Stimulated activated effector memory CD8-positive, alpha-beta T cell treated with anti-CD3 and anti-CD28 coated beads, Interleukin-12 subunit alpha, Interleukin-12 subunit beta, amount 100 ng/mL, for 72 hours (primary cell): ENCODE measurements around the gene PHACTR4.

Experiments used
- ATAC-seq: fragments of 150-1000 bp; cut with Tn5 transposase; 2 replicates; pipeline ENCODE4 v1.10.0; 2021
- DNase-seq, 2 donors: peaks; one replicate each; pipeline ENCODE4 v3.0.0; 2021 to 2022; ENCODE audit warnings: low spot score in 2 of 2
- H3K27ac Mint-ChIP-seq: one replicate; pipeline ENCODE4 v1.8.0; 2022; ENCODE audit warnings: mild to moderate bottlenecking, mixed read lengths
- H3K36me3 Mint-ChIP-seq: one replicate; pipeline ENCODE4 v1.8.0; 2022; ENCODE audit warnings: mild to moderate bottlenecking, mixed read lengths
- H3K4me1 Mint-ChIP-seq: one replicate; pipeline ENCODE4 v1.8.0; 2022; ENCODE audit warnings: mixed read lengths
- H3K4me3 Mint-ChIP-seq: one replicate; pipeline ENCODE4 v1.8.0; 2022; ENCODE audit warnings: mild to moderate bottlenecking, mixed read lengths
- H3K9me3 Mint-ChIP-seq: one replicate; pipeline ENCODE4 v1.8.0; 2022; ENCODE audit warnings: mixed read lengths

The PHACTR4 gene

GRCh38 chr1:28480308-28480707, 110.8 kb downstream of the PHACTR4 start:
- Mint-ChIP-seq H3K36me3 (peaks cover 89% of the 10 kb centered on the region), H3K9me3 (no peaks in the 10 kb centered on the region), H3K4me1 (no peaks in the 10 kb centered on the region), H3K27ac (no peak overlapping the region), H3K4me3 (no peak overlapping the region)
- ATAC-seq (no peak), DNase-seq (no peak)

GRCh38 chr1:28482138-28482537, 112.6 kb downstream of the PHACTR4 start:
- Mint-ChIP-seq H3K4me1 (no peaks in the 10 kb centered on the region), H3K4me3 (no peak overlapping the region), H3K27ac (no peak overlapping the region), H3K9me3 (no peaks in the 10 kb centered on the region), H3K36me3 (peaks cover 89% of the 10 kb centered on the region)
- no peak for ATAC-seq
- DNase-seq: no peak

GRCh38 chr1:28482702-28483101, 113.2 kb downstream of the PHACTR4 start:
- H3K27ac Mint-ChIP-seq: no peak overlapping the region
- no peaks in the 10 kb centered on the region for H3K9me3 Mint-ChIP-seq
- peaks cover 89% of the 10 kb centered on the region for H3K36me3 Mint-ChIP-seq
- H3K4me1 Mint-ChIP-seq: no peaks in the 10 kb centered on the region
- no peak for ATAC-seq
- H3K4me3 Mint-ChIP-seq: no peak overlapping the region
- DNase-seq: no peak

- Mint-ChIP-seq H3K4me3 (no peak overlapping the region), H3K36me3 (peaks cover 92% of the 10 kb centered on the region), H3K4me1 (no peaks in the 10 kb centered on the region), H3K9me3 (no peaks in the 10 kb centered on the region), H3K27ac (peak overlapping the region; percentile 2)
- ATAC-seq: no peak
- DNase-seq: no peak
Observed at GRCh38 chr1:28494737-28495136, 125.2 kb downstream of the PHACTR4 start.

- H3K27ac Mint-ChIP-seq: no peak overlapping the region
- H3K4me3 Mint-ChIP-seq: no peak overlapping the region
- H3K36me3 Mint-ChIP-seq: peaks cover 52% of the 10 kb centered on the region
- DNase-seq (no peak), ATAC-seq (no peak)
- H3K4me1 Mint-ChIP-seq: no peaks in the 10 kb centered on the region
- H3K9me3 Mint-ChIP-seq: no peaks in the 10 kb centered on the region
Observed at GRCh38 chr1:28499553-28499952, 130.0 kb downstream of the PHACTR4 start.

GRCh38 chr1:28501925-28502324, 132.4 kb downstream of the PHACTR4 start:
- peaks cover 51% of the 10 kb centered on the region for H3K36me3 Mint-ChIP-seq
- peak overlapping the region; percentile 81 for H3K27ac Mint-ChIP-seq
- H3K9me3 Mint-ChIP-seq: no peaks in the 10 kb centered on the region
- peaks cover 10% of the 10 kb centered on the region for H3K4me1 Mint-ChIP-seq
- ATAC-seq (no peak), DNase-seq (no peak)
- H3K4me3 Mint-ChIP-seq: no peak overlapping the region

- Mint-ChIP-seq H3K4me1 (peaks cover 10% of the 10 kb centered on the region), H3K36me3 (peaks cover 51% of the 10 kb centered on the region), H3K4me3 (no peak overlapping the region), H3K27ac (peak overlapping the region; percentile 2), H3K9me3 (no peaks in the 10 kb centered on the region)
- no peak for DNase-seq
- ATAC-seq: no peak
Observed at GRCh38 chr1:28503117-28503516, 133.6 kb downstream of the PHACTR4 start.

- H3K4me3 Mint-ChIP-seq: peak within 1 kb of the TSS; percentile 96
- no peaks in the 10 kb centered on the region for H3K9me3 Mint-ChIP-seq
- H3K27ac Mint-ChIP-seq: peak within 1 kb of the TSS; percentile 99
- H3K4me1 Mint-ChIP-seq: peaks cover 33% of the 10 kb centered on the region
- DNase-seq: peak; percentile 91 to 98
- ATAC-seq: peak; percentile 90
- peaks cover 58% of the 10 kb centered on the region for H3K36me3 Mint-ChIP-seq
Observed at GRCh38 chr1:28505406-28506187, 136.1 kb downstream of the PHACTR4 start, which contains the start of gene RCC1. TSS of gene RCC1 (plus strand) at chr1:28506043. CDS start at chr1:28529867, 23,824 bp downstream.

- ATAC-seq (no peak), DNase-seq (no peak)
- H3K36me3 Mint-ChIP-seq: peaks cover 71% of the 10 kb centered on the region
- H3K9me3 Mint-ChIP-seq: no peaks in the 10 kb centered on the region
- peaks cover 40% of the 10 kb centered on the region for H3K4me1 Mint-ChIP-seq
- peak overlapping the region; percentile 99 for H3K27ac Mint-ChIP-seq
- peak overlapping the region; percentile 96 for H3K4me3 Mint-ChIP-seq
Observed at GRCh38 chr1:28506907-28507246, 137.3 kb downstream of the PHACTR4 start.

- peak in 1 of 2 donors; percentile 64 for DNase-seq
- Mint-ChIP-seq H3K4me3 (peak overlapping the region; percentile 96), H3K9me3 (no peaks in the 10 kb centered on the region), H3K36me3 (peaks cover 75% of the 10 kb centered on the region), H3K27ac (peak overlapping the region; percentile 99), H3K4me1 (peaks cover 43% of the 10 kb centered on the region)
- no peak for ATAC-seq
Observed at GRCh38 chr1:28507247-28507645, 137.7 kb downstream of the PHACTR4 start.

- DNase-seq (peak in 1 of 2 donors; percentile 55), ATAC-seq (no peak)
- Mint-ChIP-seq H3K4me1 (peaks cover 49% of the 10 kb centered on the region), H3K36me3 (peaks cover 81% of the 10 kb centered on the region), H3K27ac (peak overlapping the region; percentile 99), H3K4me3 (peak overlapping the region; percentile 96), H3K9me3 (no peaks in the 10 kb centered on the region)
Observed at GRCh38 chr1:28507646-28508434, 138.3 kb downstream of the PHACTR4 start.

GRCh38 chr1:28508435-28508754, 138.9 kb downstream of the PHACTR4 start:
- H3K4me1 Mint-ChIP-seq: peaks cover 53% of the 10 kb centered on the region

GRCh38 chr1:28509705-28510272, 140.2 kb downstream of the PHACTR4 start:
- peak overlapping the region; percentile 96 for H3K4me3 Mint-ChIP-seq
- H3K9me3 Mint-ChIP-seq: no peaks in the 10 kb centered on the region
- peak; percentile 0 for ATAC-seq
- peaks cover 97% of the 10 kb centered on the region for H3K36me3 Mint-ChIP-seq
- peak in 1 of 2 donors; percentile 62 for DNase-seq
- H3K27ac Mint-ChIP-seq: peak overlapping the region; percentile 99
- H3K4me1 Mint-ChIP-seq: peaks cover 53% of the 10 kb centered on the region

More at GRCh38 chr1:28508435-28508754, 138.9 kb downstream of the PHACTR4 start:
- DNase-seq (no peak), ATAC-seq (no peak)
- Mint-ChIP-seq H3K4me3 (peak overlapping the region; percentile 96), H3K9me3 (no peaks in the 10 kb centered on the region), H3K36me3 (peaks cover 86% of the 10 kb centered on the region), H3K27ac (peak overlapping the region; percentile 99)

- Mint-ChIP-seq H3K27ac (peak overlapping the region; percentile 99), H3K4me1 (peaks cover 50% of the 10 kb centered on the region), H3K9me3 (no peaks in the 10 kb centered on the region), H3K36me3 (peaks cover 100% of the 10 kb centered on the region), H3K4me3 (peak overlapping the region; percentile 96)
- peak; percentile 6 for ATAC-seq
- DNase-seq: peak in 1 of 2 donors; percentile 55
Observed at GRCh38 chr1:28510273-28510969, 140.9 kb downstream of the PHACTR4 start.

GRCh38 chr1:28510970-28511440, 141.5 kb downstream of the PHACTR4 start:
- Mint-ChIP-seq H3K4me3 (peak overlapping the region; percentile 96), H3K9me3 (no peaks in the 10 kb centered on the region), H3K36me3 (peaks cover 94% of the 10 kb centered on the region), H3K4me1 (peaks cover 44% of the 10 kb centered on the region), H3K27ac (peak overlapping the region; percentile 99)
- peak in 1 of 2 donors; percentile 55 for DNase-seq
- no peak for ATAC-seq
